ENCODE results near the gene EIF2S2.

Gene EIF2S2

DNA sequence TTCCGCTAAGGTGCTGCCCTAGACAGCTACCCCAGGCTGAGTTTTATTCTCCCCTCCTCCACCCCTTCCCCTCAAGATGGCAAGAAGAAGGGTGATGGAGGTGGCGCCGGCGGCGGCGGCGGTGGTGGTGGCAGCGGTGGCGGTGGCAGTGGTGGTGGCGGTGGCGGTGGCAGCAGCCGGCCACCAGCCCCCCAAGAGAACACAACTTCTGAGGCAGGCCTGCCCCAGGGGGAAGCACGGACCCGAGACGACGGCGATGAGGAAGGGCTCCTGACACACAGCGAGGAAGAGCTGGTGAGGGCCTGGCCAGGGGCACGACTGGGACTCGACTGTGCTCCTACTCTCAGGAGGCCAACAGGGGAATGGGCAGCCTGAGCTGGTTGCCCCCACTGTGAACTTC is 35.1 kb downstream of the EIF2S2 start:
- TF ChIP-seq FOXM1 (IDR thresholded peaks at IDR 0.05; ENCODE audit: borderline replicate concordance), result no peak
- TF ChIP-seq FOXA1 (IDR thresholded peaks at IDR 0.05), result no peak
- TF ChIP-seq L3MBTL2 (conservative IDR thresholded peaks at IDR 0.05), result no peak
- TF ChIP-seq, protein P1, sequence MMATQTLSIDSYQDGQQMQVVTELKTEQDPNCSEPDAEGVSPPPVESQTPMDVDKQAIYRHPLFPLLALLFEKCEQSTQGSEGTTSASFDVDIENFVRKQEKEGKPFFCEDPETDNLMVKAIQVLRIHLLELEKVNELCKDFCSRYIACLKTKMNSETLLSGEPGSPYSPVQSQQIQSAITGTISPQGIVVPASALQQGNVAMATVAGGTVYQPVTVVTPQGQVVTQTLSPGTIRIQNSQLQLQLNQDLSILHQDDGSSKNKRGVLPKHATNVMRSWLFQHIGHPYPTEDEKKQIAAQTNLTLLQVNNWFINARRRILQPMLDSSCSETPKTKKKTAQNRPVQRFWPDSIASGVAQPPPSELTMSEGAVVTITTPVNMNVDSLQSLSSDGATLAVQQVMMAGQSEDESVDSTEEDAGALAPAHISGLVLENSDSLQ (IDR thresholded peaks at IDR 0.05), result no peak
- TF ChIP-seq HDGF (IDR thresholded peaks at IDR 0.05; ENCODE audit: borderline replicate concordance), result no peak
- no peak for TF ChIP-seq ARNT (IDR thresholded peaks at IDR 0.05)
- TF ChIP-seq FOXK2 (IDR thresholded peaks at IDR 0.05), result no peak
- TF ChIP-seq BHLHE40 (IDR thresholded peaks at IDR 0.05; ENCODE audit: borderline replicate concordance), result no peak
- no peak for TF ChIP-seq LEF1 (IDR thresholded peaks at IDR 0.05; ENCODE audit: borderline replicate concordance)
- no peak for TF ChIP-seq ELF4 (IDR thresholded peaks at IDR 0.05)
- no peak for DNase-seq (ENCODE audit: extremely low spot score)
- POLR2A ChIA-PET, result interaction anchor here (3.1 kb wide), 1 partner anchor 35 kb away, joined by 12 read pairs; the partner anchor contains the start of gene EIF2S2
- CTCF ChIA-PET, result no interaction called here

DNA sequence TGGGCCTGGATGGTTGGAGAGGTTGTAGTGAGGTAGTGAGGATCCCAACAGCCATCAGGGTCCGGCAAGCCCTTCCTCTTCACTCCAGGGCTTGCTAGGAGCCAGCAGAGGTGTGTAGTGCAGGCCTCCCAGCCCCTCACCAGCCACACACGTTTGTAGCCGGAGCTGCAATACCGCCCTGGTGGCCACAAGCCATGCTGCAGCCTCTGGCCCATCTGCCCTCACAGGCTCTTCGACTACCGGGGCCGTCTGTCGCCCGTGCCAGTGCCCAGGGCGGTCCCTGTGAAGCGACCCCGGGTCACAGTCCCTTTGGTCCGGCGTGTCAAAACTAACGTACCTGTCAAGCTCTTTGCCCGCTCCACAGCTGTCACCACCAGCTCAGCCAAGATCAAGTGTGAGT is 36.4 kb downstream of the EIF2S2 start:
- TF ChIP-seq NFRKB (IDR thresholded peaks at IDR 0.05) (no peak), CTBP1 (IDR thresholded peaks at IDR 0.05; ENCODE audit: borderline replicate concordance) (no peak), LEF1 (IDR thresholded peaks at IDR 0.05; ENCODE audit: borderline replicate concordance) (no peak)
- peak; percentile 17 for DNase-seq (ENCODE audit: extremely low spot score)
- ChIA-PET POLR2A (interaction anchor here (1.5 kb wide), 1 partner anchor 37 kb away, joined by 4 read pairs; the partner anchor contains the start of gene EIF2S2), CTCF (no interaction called here)

DNA sequence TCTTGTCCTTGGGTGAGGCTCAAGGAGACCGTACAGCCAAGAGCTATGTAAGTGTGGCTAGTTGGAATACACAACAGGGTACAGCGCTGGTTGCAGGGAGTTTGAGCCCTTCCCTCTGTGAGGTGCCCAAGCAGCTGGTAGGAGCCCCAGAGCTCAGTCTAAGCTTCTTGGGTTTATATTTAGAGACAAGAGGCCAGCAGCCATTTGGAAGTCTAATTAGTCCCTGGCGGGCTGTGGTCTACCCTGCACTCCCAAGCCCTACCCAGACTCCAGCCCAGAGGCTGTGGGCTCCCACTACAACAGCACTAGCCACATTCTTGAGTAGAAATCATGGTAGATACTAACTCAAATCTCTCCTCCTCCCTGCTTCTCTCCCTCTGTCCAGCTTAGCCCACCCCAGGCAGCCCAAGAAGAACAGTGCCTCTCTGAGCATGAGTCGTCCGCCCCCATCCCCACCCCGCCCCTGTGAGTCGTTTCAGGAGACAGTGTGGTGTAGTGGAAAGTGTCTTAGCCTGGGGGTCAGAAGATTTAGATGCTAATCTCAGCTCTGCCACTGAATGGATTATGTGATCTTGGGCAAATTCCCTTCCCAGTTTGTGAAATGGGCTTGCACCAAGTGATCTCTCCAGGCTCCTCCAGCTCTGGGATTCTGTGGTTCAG is 37.8 kb downstream of the EIF2S2 start:
- ChIA-PET CTCF (interaction anchor here (0.6 kb wide), 1 partner anchor 279 kb away, joined by 3 read pairs; no protein-coding TSS in a partner anchor), POLR2A (interaction anchor here (1.5 kb wide), 1 partner anchor 38 kb away, joined by 4 read pairs; the partner anchor contains the start of gene EIF2S2)
- DNase-seq (ENCODE audit: extremely low spot score), result no peak
- no peak for TF ChIP-seq SP1 (IDR thresholded peaks at IDR 0.05)
- TF ChIP-seq ELF4 (IDR thresholded peaks at IDR 0.05), result no peak
- no peak for TF ChIP-seq TARDBP (IDR thresholded peaks at IDR 0.05)
- no peak for TF ChIP-seq FOXK2 (IDR thresholded peaks at IDR 0.05)
- no peak for TF ChIP-seq LEF1 (IDR thresholded peaks at IDR 0.05; ENCODE audit: borderline replicate concordance)
- TF ChIP-seq, protein P1 (IDR thresholded peaks at IDR 0.05), result no peak
- no peak for TF ChIP-seq FOXA1 (IDR thresholded peaks at IDR 0.05)
- TF ChIP-seq HDGF (IDR thresholded peaks at IDR 0.05; ENCODE audit: borderline replicate concordance), result no peak
- TF ChIP-seq NFRKB (IDR thresholded peaks at IDR 0.05), result no peak
- no peak for TF ChIP-seq FOXM1 (IDR thresholded peaks at IDR 0.05; ENCODE audit: borderline replicate concordance)
- no peak for TF ChIP-seq CTBP1 (IDR thresholded peaks at IDR 0.05; ENCODE audit: borderline replicate concordance)

DNA sequence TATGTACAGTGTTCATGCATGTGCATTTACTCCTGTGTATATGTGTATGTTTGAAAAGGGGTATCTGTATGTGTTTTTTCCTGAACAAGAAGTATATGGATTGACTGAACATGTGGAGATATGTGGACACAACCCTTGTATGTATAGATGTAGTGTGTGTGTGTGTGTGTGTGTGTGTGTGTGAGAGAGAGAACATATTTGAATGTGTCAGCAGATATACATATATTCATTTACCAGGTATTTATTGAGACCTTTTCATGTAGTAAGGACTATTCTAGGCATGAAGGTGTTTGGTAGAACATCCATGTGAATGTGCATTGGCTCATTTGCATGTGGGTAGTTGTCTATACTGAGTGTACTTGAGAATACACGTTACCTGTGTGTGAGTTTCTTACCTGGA is 39.3 kb downstream of the EIF2S2 start:
- DNase-seq (ENCODE audit: extremely low spot score), result no peak
- ChIA-PET CTCF (interaction anchor here (0.7 kb wide), 1 partner anchor 49 kb away, joined by 3 read pairs; no protein-coding TSS in a partner anchor), POLR2A (no interaction called here)
- TF ChIP-seq FOXK2 (IDR thresholded peaks at IDR 0.05) (no peak), HDGF (IDR thresholded peaks at IDR 0.05; ENCODE audit: borderline replicate concordance) (no peak), BHLHE40 (IDR thresholded peaks at IDR 0.05; ENCODE audit: borderline replicate concordance) (no peak), FOXA1 (IDR thresholded peaks at IDR 0.05) (no peak), ELF4 (IDR thresholded peaks at IDR 0.05) (no peak), SP1 (IDR thresholded peaks at IDR 0.05) (no peak), LEF1 (IDR thresholded peaks at IDR 0.05; ENCODE audit: borderline replicate concordance) (no peak), CTBP1 (IDR thresholded peaks at IDR 0.05; ENCODE audit: borderline replicate concordance) (no peak), NFRKB (IDR thresholded peaks at IDR 0.05) (no peak), L3MBTL2 (conservative IDR thresholded peaks at IDR 0.05) (no peak), ARNT (IDR thresholded peaks at IDR 0.05) (no peak), TARDBP (IDR thresholded peaks at IDR 0.05) (no peak), ZNF384 (IDR thresholded peaks at IDR 0.05) (no peak), FOXM1 (IDR thresholded peaks at IDR 0.05; ENCODE audit: borderline replicate concordance) (no peak), SUZ12 (IDR thresholded peaks at IDR 0.05) (no peak)
- TF ChIP-seq, protein P1 (IDR thresholded peaks at IDR 0.05), result no peak

DNA sequence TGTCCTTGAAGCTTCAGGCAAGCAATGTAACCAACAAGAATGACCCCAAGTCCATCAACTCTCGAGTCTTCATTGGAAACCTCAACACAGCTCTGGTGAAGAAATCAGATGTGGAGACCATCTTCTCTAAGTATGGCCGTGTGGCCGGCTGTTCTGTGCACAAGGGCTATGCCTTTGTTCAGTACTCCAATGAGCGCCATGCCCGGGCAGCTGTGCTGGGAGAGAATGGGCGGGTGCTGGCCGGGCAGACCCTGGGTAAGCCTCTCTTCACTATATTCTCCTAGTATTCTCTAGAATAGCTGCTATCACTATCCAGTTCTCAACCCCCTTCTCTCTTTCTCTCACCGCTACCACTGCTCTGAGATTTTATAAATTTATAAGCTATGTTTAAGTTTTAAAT is 40.0 kb downstream of the EIF2S2 start:
- no peak for TF ChIP-seq L3MBTL2 (conservative IDR thresholded peaks at IDR 0.05)
- TF ChIP-seq FOXK2 (IDR thresholded peaks at IDR 0.05), result no peak
- no peak for TF ChIP-seq HDGF (IDR thresholded peaks at IDR 0.05; ENCODE audit: borderline replicate concordance)
- TF ChIP-seq ELF4 (IDR thresholded peaks at IDR 0.05), result no peak
- no peak for TF ChIP-seq SUZ12 (IDR thresholded peaks at IDR 0.05)
- no peak for TF ChIP-seq NFRKB (IDR thresholded peaks at IDR 0.05)
- no peak for TF ChIP-seq TARDBP (IDR thresholded peaks at IDR 0.05)
- no peak for TF ChIP-seq BHLHE40 (IDR thresholded peaks at IDR 0.05; ENCODE audit: borderline replicate concordance)
- no peak for TF ChIP-seq ARNT (IDR thresholded peaks at IDR 0.05)
- TF ChIP-seq ZNF384 (IDR thresholded peaks at IDR 0.05), result no peak
- TF ChIP-seq FOXA1 (IDR thresholded peaks at IDR 0.05), result no peak
- TF ChIP-seq FOXM1 (IDR thresholded peaks at IDR 0.05; ENCODE audit: borderline replicate concordance), result no peak
- TF ChIP-seq SP1 (IDR thresholded peaks at IDR 0.05), result no peak
- ChIA-PET CTCF (interaction anchor here (0.7 kb wide), 1 partner anchor 48 kb away, joined by 3 read pairs; no protein-coding TSS in a partner anchor), POLR2A (no interaction called here)
- DNase-seq (ENCODE audit: extremely low spot score), result no peak

DNA sequence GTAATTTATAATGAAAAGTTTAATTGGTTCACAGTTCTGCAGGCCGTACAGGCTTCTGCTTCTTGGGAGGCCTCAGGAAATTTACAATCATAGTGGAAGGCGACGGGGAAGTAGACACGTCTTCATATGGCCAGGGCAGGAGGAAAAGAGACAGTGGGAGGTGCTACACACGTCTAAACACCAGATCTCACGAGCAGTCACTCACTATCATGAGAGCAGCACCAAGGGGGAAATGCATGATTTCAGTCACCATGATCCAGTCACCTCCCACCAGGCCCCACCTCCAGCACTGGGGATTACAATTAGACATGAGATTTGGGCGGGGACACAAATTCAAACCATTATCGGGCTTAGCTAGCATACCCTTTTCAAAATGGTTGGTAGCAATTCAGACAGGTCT is 41.2 kb downstream of the EIF2S2 start:
- CTCF ChIA-PET, result no interaction called here
- no peak for DNase-seq (ENCODE audit: extremely low spot score)
- TF ChIP-seq, protein P1 (IDR thresholded peaks at IDR 0.05), result no peak
- TF ChIP-seq BHLHE40 (IDR thresholded peaks at IDR 0.05; ENCODE audit: borderline replicate concordance), result no peak
- TF ChIP-seq ARNT (IDR thresholded peaks at IDR 0.05), result no peak
- no peak for TF ChIP-seq SUZ12 (IDR thresholded peaks at IDR 0.05)
- TF ChIP-seq CTBP1 (IDR thresholded peaks at IDR 0.05; ENCODE audit: borderline replicate concordance), result no peak
- TF ChIP-seq LEF1 (IDR thresholded peaks at IDR 0.05; ENCODE audit: borderline replicate concordance), result no peak
- no peak for TF ChIP-seq FOXK2 (IDR thresholded peaks at IDR 0.05)
- TF ChIP-seq FOXM1 (IDR thresholded peaks at IDR 0.05; ENCODE audit: borderline replicate concordance), result no peak
- no peak for TF ChIP-seq NFRKB (IDR thresholded peaks at IDR 0.05)
- TF ChIP-seq HDGF (IDR thresholded peaks at IDR 0.05; ENCODE audit: borderline replicate concordance), result no peak
- no peak for TF ChIP-seq TARDBP (IDR thresholded peaks at IDR 0.05)
- no peak for TF ChIP-seq SP1 (IDR thresholded peaks at IDR 0.05)
- TF ChIP-seq L3MBTL2 (conservative IDR thresholded peaks at IDR 0.05), result no peak
- TF ChIP-seq ZNF384 (IDR thresholded peaks at IDR 0.05), result no peak
- no peak for TF ChIP-seq ELF4 (IDR thresholded peaks at IDR 0.05)
- TF ChIP-seq FOXA1 (IDR thresholded peaks at IDR 0.05), result no peak
- POLR2A ChIA-PET, result no interaction called here

Measured in HEK293T (cell line).